DOHH2 (cell line): ENCODE data around the gene HSD11B1.

ENCODE experiments used
- H3F3A ChIP-seq: fragments of 200-600 bp; sonication (generic), shearing (Covaris generic); 2 replicates; pipeline ENCODE4 v1.6.0; 2016; ENCODE audit warnings: antibody characterized with exemption, mild to moderate bottlenecking; ENCODE audit not compliant: control insufficient read depth, insufficient read depth
- H3K27ac ChIP-seq: fragments of 200-600 bp; sonication (generic); 2 replicates; pipeline ENCODE4 v1.5.1; 2014; ENCODE audit warnings: low read depth, mild to moderate bottlenecking, low read length, moderate library complexity
- H3K27me3 ChIP-seq: fragments of 200-600 bp; sonication (generic); 2 replicates; pipeline ENCODE4 v1.6.1; 2014; ENCODE audit warnings: mild to moderate bottlenecking, low read length, mixed read lengths; ENCODE audit not compliant: control insufficient read depth
- H3K36me3 ChIP-seq: fragments of 200-600 bp; sonication (generic); 2 replicates; pipeline ENCODE4 v1.6.1; 2014; ENCODE audit warnings: mild to moderate bottlenecking, low read length, moderate library complexity, mixed read lengths; ENCODE audit not compliant: control insufficient read depth
- H3K4me1 ChIP-seq: fragments of 200-600 bp; sonication (generic); 2 replicates; pipeline ENCODE4 v1.6.1; 2014; ENCODE audit warnings: mild to moderate bottlenecking, low read length, mixed read lengths; ENCODE audit not compliant: control insufficient read depth
- H3K4me2 ChIP-seq: fragments of 200-600 bp; sonication (generic); 2 replicates; pipeline ENCODE4 v1.6.0; 2014; ENCODE audit warnings: mild to moderate bottlenecking, low read length, moderate library complexity
- H3K4me3 ChIP-seq: fragments of 200-600 bp; sonication (generic); 2 replicates; pipeline ENCODE4 v1.5.1; 2014; ENCODE audit warnings: mild to moderate bottlenecking, low read length, mixed read lengths
- H3K79me2 ChIP-seq: fragments of 200-600 bp; sonication (generic); 2 replicates; pipeline ENCODE4 v1.6.1; 2014; ENCODE audit warnings: mild to moderate bottlenecking, low read length, mixed read lengths; ENCODE audit not compliant: control insufficient read depth
- H3K9me2 ChIP-seq: fragments of 200-600 bp; sonication (generic); replicated peaks from 2 replicates; pipeline ENCODE4 v1.6.1; 2014; ENCODE audit warnings: mild to moderate bottlenecking, low read length, mixed read lengths; ENCODE audit not compliant: control insufficient read depth
- H3K9me3 ChIP-seq: fragments of 200-600 bp; sonication (generic); 2 replicates; pipeline ENCODE4 v1.6.1; 2014; ENCODE audit warnings: antibody characterized with exemption, low read length, mixed read lengths; ENCODE audit not compliant: control insufficient read depth, insufficient read depth
- H4K20me1 ChIP-seq: fragments of 200-600 bp; sonication (generic); 2 replicates; pipeline ENCODE4 v1.6.0; 2014; ENCODE audit warnings: low read depth, mild to moderate bottlenecking, antibody characterized with exemption, low read length, moderate library complexity; ENCODE audit not compliant: control insufficient read depth, insufficient read depth
- EZH2phosphoT487 ChIP-seq: fragments of 200-600 bp; sonication (generic); IDR thresholded peaks from 2 replicates; pipeline ENCODE4 v1.6.1; 2017; ENCODE audit warnings: borderline replicate concordance, mild to moderate bottlenecking, antibody characterized with exemption, low read length, moderate library complexity, mixed read lengths
- TF ChIP-seq, protein P1 (sequence below): fragments of 200-600 bp; sonication (generic); IDR thresholded peaks from one replicate; pipeline ENCODE4 v1.5.1; 2014; ENCODE audit warnings: antibody characterized with exemption, mild to moderate bottlenecking, low read depth, low read length; ENCODE audit not compliant: poor library complexity, severe bottlenecking

The HSD11B1 gene

GRCh38 chr1:209737118-209737505, 32.5 kb downstream of the HSD11B1 start:
- Histone ChIP-seq H3K9me2 (no peaks in the 10 kb centered on the region), H3K27ac (no peak overlapping the region), H3K36me3 (no peaks in the 10 kb centered on the region), H3K79me2 (no peaks in the 10 kb centered on the region), H3K4me2 (no peak overlapping the region), H3F3A (no peaks in the 10 kb centered on the region), H3K4me1 (no peaks in the 10 kb centered on the region), H3K27me3 (peaks cover 3% of the 10 kb centered on the region), H3K9me3 (no peaks in the 10 kb centered on the region), H3K4me3 (no peak overlapping the region), H4K20me1 (no peaks in the 10 kb centered on the region)
- TF ChIP-seq, protein P1, sequence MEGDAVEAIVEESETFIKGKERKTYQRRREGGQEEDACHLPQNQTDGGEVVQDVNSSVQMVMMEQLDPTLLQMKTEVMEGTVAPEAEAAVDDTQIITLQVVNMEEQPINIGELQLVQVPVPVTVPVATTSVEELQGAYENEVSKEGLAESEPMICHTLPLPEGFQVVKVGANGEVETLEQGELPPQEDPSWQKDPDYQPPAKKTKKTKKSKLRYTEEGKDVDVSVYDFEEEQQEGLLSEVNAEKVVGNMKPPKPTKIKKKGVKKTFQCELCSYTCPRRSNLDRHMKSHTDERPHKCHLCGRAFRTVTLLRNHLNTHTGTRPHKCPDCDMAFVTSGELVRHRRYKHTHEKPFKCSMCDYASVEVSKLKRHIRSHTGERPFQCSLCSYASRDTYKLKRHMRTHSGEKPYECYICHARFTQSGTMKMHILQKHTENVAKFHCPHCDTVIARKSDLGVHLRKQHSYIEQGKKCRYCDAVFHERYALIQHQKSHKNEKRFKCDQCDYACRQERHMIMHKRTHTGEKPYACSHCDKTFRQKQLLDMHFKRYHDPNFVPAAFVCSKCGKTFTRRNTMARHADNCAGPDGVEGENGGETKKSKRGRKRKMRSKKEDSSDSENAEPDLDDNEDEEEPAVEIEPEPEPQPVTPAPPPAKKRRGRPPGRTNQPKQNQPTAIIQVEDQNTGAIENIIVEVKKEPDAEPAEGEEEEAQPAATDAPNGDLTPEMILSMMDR, result no peak
- no peak for TF ChIP-seq EZH2phosphoT487

- Histone ChIP-seq H3K27me3 (peaks cover 3% of the 10 kb centered on the region), H3K4me2 (no peak overlapping the region), H3K4me3 (no peak overlapping the region), H3F3A (no peaks in the 10 kb centered on the region), H3K79me2 (no peaks in the 10 kb centered on the region), H3K4me1 (no peaks in the 10 kb centered on the region), H3K9me3 (no peaks in the 10 kb centered on the region), H3K36me3 (no peaks in the 10 kb centered on the region), H3K27ac (no peak overlapping the region), H3K9me2 (no peaks in the 10 kb centered on the region), H4K20me1 (no peaks in the 10 kb centered on the region)
- TF ChIP-seq, protein P1, result no peak
- no peak for TF ChIP-seq EZH2phosphoT487
Measured at GRCh38 chr1:209738270-209738669, 33.6 kb downstream of the HSD11B1 start.

- H3K4me3 ChIP-seq, result no peak overlapping the region
- no peak overlapping the region for H3K4me2 ChIP-seq
- H3K36me3 ChIP-seq, result no peaks in the 10 kb centered on the region
- no peaks in the 10 kb centered on the region for H3K4me1 ChIP-seq
- TF ChIP-seq EZH2phosphoT487, result no peak
- TF ChIP-seq, protein P1, result no peak
- H3K9me3 ChIP-seq, result no peaks in the 10 kb centered on the region
- no peak overlapping the region for H3K27ac ChIP-seq
- H3K9me2 ChIP-seq, result no peaks in the 10 kb centered on the region
- no peaks in the 10 kb centered on the region for H3F3A ChIP-seq
- H4K20me1 ChIP-seq, result no peaks in the 10 kb centered on the region
- H3K27me3 ChIP-seq, result peaks cover 3% of the 10 kb centered on the region; the same call in 1 of the 2 replicates
- H3K79me2 ChIP-seq, result no peaks in the 10 kb centered on the region
Measured at GRCh38 chr1:209741193-209741592, 36.5 kb downstream of the HSD11B1 start.

- no peak for TF ChIP-seq EZH2phosphoT487
- TF ChIP-seq, protein P1, result no peak
Measured at GRCh38 chr1:209741889-209742288, 37.2 kb downstream of the HSD11B1 start.

More at GRCh38 chr1:209741889-209742288, 37.2 kb downstream of the HSD11B1 start:
- Histone ChIP-seq H3F3A (no peaks in the 10 kb centered on the region), H3K9me2 (no peaks in the 10 kb centered on the region), H3K4me3 (no peak overlapping the region), H4K20me1 (no peaks in the 10 kb centered on the region), H3K4me1 (no peaks in the 10 kb centered on the region), H3K79me2 (no peaks in the 10 kb centered on the region), H3K36me3 (no peaks in the 10 kb centered on the region), H3K27me3 (peaks cover 9% of the 10 kb centered on the region; the same call in 1 of the 2 replicates), H3K4me2 (no peak overlapping the region), H3K27ac (no peak overlapping the region), H3K9me3 (no peaks in the 10 kb centered on the region)
